ENCODE measurements around the gene PLLP.

DNA sequence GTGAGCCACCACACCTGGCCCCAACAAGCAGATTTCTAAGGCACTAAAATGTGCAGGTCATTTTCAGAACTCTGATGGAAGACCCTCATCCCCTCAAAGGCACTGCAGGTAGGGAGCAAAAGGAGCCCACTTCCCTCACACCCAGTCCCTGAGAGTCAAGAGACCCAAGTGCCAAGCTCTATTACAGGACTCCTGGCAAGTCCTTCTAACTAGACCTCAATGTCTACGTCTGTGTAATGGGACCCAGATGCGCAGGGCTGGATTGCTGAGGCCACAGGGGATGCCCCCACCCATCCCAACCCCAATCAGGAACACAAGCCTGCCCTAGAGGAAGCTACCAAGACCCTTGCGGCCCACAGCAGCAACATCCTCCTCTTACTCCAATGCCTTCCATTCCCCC, 2.7 kb downstream of the PLLP start:
- TF ChIP-seq, protein P1, sequence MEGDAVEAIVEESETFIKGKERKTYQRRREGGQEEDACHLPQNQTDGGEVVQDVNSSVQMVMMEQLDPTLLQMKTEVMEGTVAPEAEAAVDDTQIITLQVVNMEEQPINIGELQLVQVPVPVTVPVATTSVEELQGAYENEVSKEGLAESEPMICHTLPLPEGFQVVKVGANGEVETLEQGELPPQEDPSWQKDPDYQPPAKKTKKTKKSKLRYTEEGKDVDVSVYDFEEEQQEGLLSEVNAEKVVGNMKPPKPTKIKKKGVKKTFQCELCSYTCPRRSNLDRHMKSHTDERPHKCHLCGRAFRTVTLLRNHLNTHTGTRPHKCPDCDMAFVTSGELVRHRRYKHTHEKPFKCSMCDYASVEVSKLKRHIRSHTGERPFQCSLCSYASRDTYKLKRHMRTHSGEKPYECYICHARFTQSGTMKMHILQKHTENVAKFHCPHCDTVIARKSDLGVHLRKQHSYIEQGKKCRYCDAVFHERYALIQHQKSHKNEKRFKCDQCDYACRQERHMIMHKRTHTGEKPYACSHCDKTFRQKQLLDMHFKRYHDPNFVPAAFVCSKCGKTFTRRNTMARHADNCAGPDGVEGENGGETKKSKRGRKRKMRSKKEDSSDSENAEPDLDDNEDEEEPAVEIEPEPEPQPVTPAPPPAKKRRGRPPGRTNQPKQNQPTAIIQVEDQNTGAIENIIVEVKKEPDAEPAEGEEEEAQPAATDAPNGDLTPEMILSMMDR (IDR thresholded peaks at IDR 0.05): no peak
- no peak for TF ChIP-seq POLR2AphosphoS5 (IDR thresholded peaks at IDR 0.05; ENCODE audit: insufficient read depth in 1 of 2, low read depth in 1 of 2)
